ENCODE measurements around the gene TEX44.

- TF ChIP-seq CTCF (IDR thresholded peaks at IDR 0.05), result no peak
- no peak for TF ChIP-seq EZH2 (IDR thresholded peaks at IDR 0.05; ENCODE audit: borderline replicate concordance, insufficient read depth, low read depth, low read length, poor library complexity, severe bottlenecking)
These were observed 50.2 kb downstream of the TEX44 start for GRCh38 chr2:231642631-231643494.
